ENCODE results near the gene CALU. TPM values are rescaled to one million over a fixed set of nuclear protein-coding genes. Genes with fewer than 3 reads are reported as not detected.
A peak's percentile ranks its signal among the peaks of the same experiment; 100 is the strongest.

CALU gene
- 100 to 1,000 TPM; 204 to 255 TPM for total RNA-seq

GRCh38 chr7:128739048-128739962 is at the start of gene CALU:
Gene CALU (plus strand): TSS chr7:128739359. CDS start chr7:128748584, 9,225 bp downstream.
- H3K27ac ChIP-seq: peak within 1 kb of the TSS; percentile 97 to 98
- H3K4me3 ChIP-seq: peak within 1 kb of the TSS; percentile 98
- ATAC-seq (ENCODE audit: insufficient number of reproducible peaks, low FRiP score, low read depth): peak; percentile 86
- H3K9me3 ChIP-seq: no peaks in the 10 kb centered on the region
- H3K4me1 ChIP-seq (ENCODE audit: control insufficient read depth in 1 of 2, low read depth in 2 of 2): peaks cover 30 to 45% of the 10 kb centered on the region in 2 donors
- TF ChIP-seq CTCF (IDR thresholded peaks at IDR 0.05): no peak
- H3K36me3 ChIP-seq: no peaks in the 10 kb centered on the region
- DNase-seq (ENCODE audit: low spot score): peak; percentile 87
- H3K27me3 ChIP-seq (replicated peaks; ENCODE audit: insufficient read depth): no peaks in the 10 kb centered on the region

- no peak for ATAC-seq (ENCODE audit: insufficient number of reproducible peaks, low FRiP score, low read depth)
- no peak for DNase-seq (ENCODE audit: low spot score)
- H3K9me3 ChIP-seq: no peaks in the 10 kb centered on the region
These were observed 47.9 kb upstream of the CALU start for GRCh38 chr7:128691227-128691626.

GRCh38 chr7:128692623-128693270 is 46.4 kb upstream of the CALU start:
- no peaks in the 10 kb centered on the region for H3K27me3 ChIP-seq (replicated peaks; ENCODE audit: insufficient read depth)
- no peak overlapping the region for H3K4me3 ChIP-seq
- no peak for TF ChIP-seq CTCF (IDR thresholded peaks at IDR 0.05)
- H3K4me1 ChIP-seq (ENCODE audit: control insufficient read depth in 1 of 2, low read depth in 2 of 2): peaks cover 0 to 7% of the 10 kb centered on the region in 2 donors
- no peak overlapping the region for H3K27ac ChIP-seq
- no peaks in the 10 kb centered on the region for H3K9me3 ChIP-seq
- ATAC-seq (ENCODE audit: insufficient number of reproducible peaks, low FRiP score, low read depth) (no peak), DNase-seq (ENCODE audit: low spot score) (no peak)
- no peaks in the 10 kb centered on the region for H3K36me3 ChIP-seq

More at GRCh38 chr7:128691227-128691626, 47.9 kb upstream of the CALU start:
- Histone ChIP-seq H3K4me3 (no peak overlapping the region), H3K36me3 (no peaks in the 10 kb centered on the region), H3K27me3 (replicated peaks; ENCODE audit: insufficient read depth) (no peaks in the 10 kb centered on the region), H3K4me1 (ENCODE audit: control insufficient read depth in 1 of 2, low read depth in 2 of 2) (no peaks in the 10 kb centered on the region), H3K27ac (no peak overlapping the region)
- no peak for TF ChIP-seq CTCF (IDR thresholded peaks at IDR 0.05)

- no peak for DNase-seq (ENCODE audit: low spot score)
These were observed 45.7 kb upstream of the CALU start for GRCh38 chr7:128693373-128694015.

More at GRCh38 chr7:128693373-128694015, 45.7 kb upstream of the CALU start:
- no peak for TF ChIP-seq CTCF (IDR thresholded peaks at IDR 0.05)
- Histone ChIP-seq H3K36me3 (no peaks in the 10 kb centered on the region), H3K27ac (no peak overlapping the region), H3K4me1 (ENCODE audit: control insufficient read depth in 1 of 2, low read depth in 2 of 2) (peaks cover 0 to 8% of the 10 kb centered on the region in 2 donors), H3K9me3 (no peaks in the 10 kb centered on the region), H3K27me3 (replicated peaks; ENCODE audit: insufficient read depth) (peaks cover under 1% of the 10 kb centered on the region), H3K4me3 (no peak overlapping the region)
- no peak for ATAC-seq (ENCODE audit: insufficient number of reproducible peaks, low FRiP score, low read depth)

Data from thoracic aorta (tissue), 2 donors.